ENCODE measurements around the gene UBAP2L. TPM values are rescaled to one million over a fixed set of nuclear protein-coding genes. Genes with fewer than 3 reads are reported as not detected.
A peak's percentile ranks its signal among the peaks of the same experiment; 100 is the strongest.

UBAP2L gene
- total RNA-seq, 3 donors from 2014 or later, result 92.7 to 119 (median 99.3) TPM

DNA sequence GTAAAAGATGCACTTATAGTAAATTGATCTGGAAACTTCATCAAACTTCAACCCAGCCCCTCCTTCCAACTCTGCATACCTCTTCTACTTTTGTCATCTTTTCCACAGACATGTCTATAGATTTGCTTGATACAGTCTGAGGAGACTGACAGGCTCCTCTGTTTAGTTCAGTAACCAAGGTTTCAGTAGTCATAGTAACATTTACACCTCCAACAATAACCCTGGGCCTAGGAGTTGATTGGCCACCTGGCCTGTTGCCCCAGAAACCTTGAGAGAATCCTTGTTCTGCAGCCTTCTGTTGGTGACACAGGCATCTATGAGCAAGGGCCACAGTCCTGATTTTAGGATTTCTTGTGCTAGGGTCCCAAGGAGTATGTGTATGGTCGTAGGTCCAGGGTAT is 14.6 kb upstream of the UBAP2L start, which contains the start of gene CFAP141:
CFAP141 (minus strand) TSS at position 138 of the 400 bp plus-strand sequence; CDS start at position 112, 26 bp downstream.
- Histone ChIP-seq H3K4me3 (no peak within 1 kb of the TSS), H3K4me1 (ENCODE audit: low read depth) (no peaks in the 10 kb centered on the region), H3K9me3 (no peaks in the 10 kb centered on the region), H3K36me3 (ENCODE audit: low read depth) (peaks cover 9% of the 10 kb centered on the region)
- intact Hi-C loops (cut with DNase I, micrococcal nuclease), result no loop called here
- TF ChIP-seq CTCF (IDR thresholded peaks at IDR 0.05), result no peak
- peak; percentile 51 for ATAC-seq
- DNase-seq, result no peak

DNA sequence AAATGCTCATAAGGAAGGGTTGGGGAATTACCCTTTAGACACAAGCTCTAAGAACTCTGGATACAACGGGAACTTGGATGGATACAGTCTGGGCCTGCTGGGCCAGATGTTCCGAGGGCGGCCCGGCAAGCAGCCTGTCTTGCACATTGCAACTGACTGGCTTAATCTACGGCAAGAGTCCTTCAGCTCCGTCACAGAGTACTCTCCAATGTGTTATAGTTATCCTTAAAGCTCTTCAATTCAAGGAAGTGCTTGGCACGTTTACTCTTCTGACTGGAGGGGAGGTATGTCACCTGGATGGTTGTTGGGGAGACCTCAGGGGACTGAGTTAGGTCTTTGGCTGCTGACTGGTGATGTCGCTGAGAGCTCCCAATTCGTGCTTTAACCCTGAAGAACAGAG is 13.5 kb upstream of the UBAP2L start:
- ATAC-seq (no peak), DNase-seq (no peak)
- no peaks in the 10 kb centered on the region for H3K4me1 ChIP-seq (ENCODE audit: low read depth)
- no peaks in the 10 kb centered on the region for H3K9me3 ChIP-seq
- H3K36me3 ChIP-seq (ENCODE audit: low read depth), result peaks cover 12% of the 10 kb centered on the region
- intact Hi-C loops (cut with DNase I, micrococcal nuclease), result no loop called here
- H3K4me3 ChIP-seq, result no peak overlapping the region
- TF ChIP-seq CTCF (IDR thresholded peaks at IDR 0.05), result no peak

DNA sequence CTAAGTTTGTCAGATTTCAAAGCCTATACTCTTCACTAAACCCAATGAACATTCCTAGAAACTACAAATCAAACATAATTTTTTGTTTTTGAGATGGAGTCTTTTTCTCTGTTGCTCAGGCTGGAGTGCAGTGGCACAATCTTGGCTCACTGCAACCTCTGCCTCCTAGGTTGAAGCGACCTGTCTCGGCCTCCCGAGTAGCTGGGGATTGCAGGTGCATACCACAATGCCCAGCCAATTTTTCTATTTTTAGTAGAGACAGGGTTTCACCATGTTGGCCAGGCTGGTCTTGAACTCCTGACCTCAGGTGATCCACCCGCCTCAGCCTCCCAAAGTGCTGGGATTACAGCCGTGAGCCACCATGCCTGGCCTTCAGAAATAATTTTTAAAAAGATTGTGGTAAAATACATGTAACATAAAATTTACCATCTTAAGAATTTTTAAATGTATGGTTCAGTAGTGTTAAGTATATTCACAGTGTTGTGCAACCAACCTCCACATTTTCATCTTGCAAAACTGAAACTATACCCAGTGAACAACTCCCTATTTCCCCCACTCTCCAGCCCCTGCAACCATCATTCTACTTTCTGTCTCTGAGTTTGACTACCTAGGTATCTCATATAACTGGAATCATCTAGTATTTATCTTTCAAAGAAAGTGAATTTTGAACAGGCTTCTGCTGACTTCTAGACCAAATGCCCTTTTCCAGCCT is 11.9 kb upstream of the UBAP2L start:
- H3K4me3 ChIP-seq, result no peak overlapping the region
- H3K4me1 ChIP-seq (ENCODE audit: low read depth), result no peaks in the 10 kb centered on the region
- no peak for ATAC-seq
- intact Hi-C loops (cut with DNase I, micrococcal nuclease), result no loop called here
- peaks cover 17% of the 10 kb centered on the region for H3K36me3 ChIP-seq (ENCODE audit: low read depth)
- TF ChIP-seq CTCF (IDR thresholded peaks at IDR 0.05), result no peak
- DNase-seq, result no peak
- no peaks in the 10 kb centered on the region for H3K9me3 ChIP-seq

DNA sequence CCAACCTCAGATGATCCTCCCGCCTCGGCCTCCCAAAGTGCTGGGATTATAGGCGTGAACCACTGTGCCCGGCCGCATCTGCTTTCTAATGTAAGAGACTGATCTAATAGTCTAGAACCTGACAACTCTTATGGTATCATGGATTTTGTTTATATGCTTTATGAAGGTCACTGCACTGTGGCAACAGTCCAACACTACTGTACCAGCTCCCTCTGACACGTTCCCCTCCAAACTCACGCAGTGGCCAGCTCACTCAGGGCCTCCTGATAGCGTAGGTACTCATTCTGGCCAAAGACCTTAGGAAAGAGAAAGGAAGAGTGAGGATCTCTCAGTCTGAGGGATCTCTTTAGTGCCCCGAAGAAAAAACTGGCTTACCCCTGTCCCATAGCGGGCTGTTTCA is 8.7 kb upstream of the UBAP2L start:
- Histone ChIP-seq H3K36me3 (ENCODE audit: low read depth) (peaks cover 17% of the 10 kb centered on the region), H3K9me3 (no peaks in the 10 kb centered on the region), H3K4me3 (no peak overlapping the region), H3K4me1 (ENCODE audit: low read depth) (no peaks in the 10 kb centered on the region)
- intact Hi-C loops (cut with DNase I, micrococcal nuclease), result no loop called here
- TF ChIP-seq CTCF (IDR thresholded peaks at IDR 0.05), result no peak
- ATAC-seq, result no peak
- no peak for DNase-seq

- DNase-seq, result no peak
- ATAC-seq, result no peak
- Histone ChIP-seq H3K9me3 (no peaks in the 10 kb centered on the region), H3K4me3 (no peak overlapping the region), H3K4me1 (ENCODE audit: low read depth) (peaks cover under 1% of the 10 kb centered on the region), H3K36me3 (ENCODE audit: low read depth) (peaks cover 17% of the 10 kb centered on the region)
- intact Hi-C loops (cut with DNase I, micrococcal nuclease), result no loop called here
- TF ChIP-seq CTCF (IDR thresholded peaks at IDR 0.05), result no peak
These were observed 7.5 kb upstream of the UBAP2L start for GRCh38 chr1:154213274-154213673.

All from mucosa of descending colon (tissue), 3 donors.